GM23338 (cell line): ENCODE results near the gene CYP24A1. TPM values are rescaled to one million over a fixed set of nuclear protein-coding genes. Genes with fewer than 3 reads are reported as not detected.

Experiments
- ATAC-seq: fragments of 200-7000 bp; cut with Tn5 transposase; 3 replicates; pipeline ENCODE4 v1.9.1; 2020
- DNase-seq: peaks from one replicate; pipeline ENCODE4 v3.0.0-alpha.2; 2015; ENCODE audit warnings: low spot score
- H2AFZ ChIP-seq: fragments of 200-600 bp; sonication (generic); 2 replicates; pipeline ENCODE4 v1.8.0; 2016; ENCODE audit warnings: antibody characterized with exemption, mild to moderate bottlenecking, moderate library complexity
- H3F3A ChIP-seq: fragments of 200-600 bp; sonication (generic); replicated peaks from 2 replicates; pipeline ENCODE4 v1.8.0; 2017; ENCODE audit warnings: antibody characterized with exemption, mixed run types, low read depth
- H3K27ac ChIP-seq: fragments of 200-600 bp; sonication (generic); 2 replicates; pipeline ENCODE4 v1.6.1; 2016; ENCODE audit warnings: low read depth
- H3K27me3 ChIP-seq: fragments of 200-600 bp; sonication (generic); 2 replicates; pipeline ENCODE4 v1.8.0; 2016; ENCODE audit warnings: mild to moderate bottlenecking, mixed run types, moderate library complexity; ENCODE audit not compliant: insufficient read depth
- H3K36me3 ChIP-seq: fragments of 200-600 bp; sonication (generic); 2 replicates; pipeline ENCODE4 v1.8.0; 2016; ENCODE audit warnings: mild to moderate bottlenecking; ENCODE audit not compliant: insufficient read depth
- H3K4me1 ChIP-seq: fragments of 200-600 bp; sonication (generic); 2 replicates; pipeline ENCODE4 v1.8.0; 2016; ENCODE audit warnings: mild to moderate bottlenecking, moderate library complexity; ENCODE audit not compliant: insufficient read depth
- H3K4me2 ChIP-seq: fragments of 200-600 bp; sonication (generic); 2 replicates; pipeline ENCODE4 v1.7.1; 2017; ENCODE audit warnings: mixed run types
- H3K4me3 ChIP-seq: fragments of 200-600 bp; sonication (generic); 2 replicates; pipeline ENCODE4 v1.6.1; 2016; ENCODE audit warnings: mixed run types
- H3K79me2 ChIP-seq: fragments of 200-600 bp; sonication (generic); replicated peaks from 2 replicates; pipeline ENCODE4 v1.8.0; 2017; ENCODE audit warnings: mild to moderate bottlenecking; ENCODE audit not compliant: insufficient read depth
- H3K9me2 ChIP-seq: fragments of 200-600 bp; sonication (generic); 2 replicates; pipeline ENCODE4 v1.8.0; 2017; ENCODE audit not compliant: insufficient read depth
- H4K20me1 ChIP-seq: fragments of 200-600 bp; sonication (generic); replicated peaks from 2 replicates; pipeline ENCODE4 v1.8.0; 2017; ENCODE audit warnings: mild to moderate bottlenecking; ENCODE audit not compliant: insufficient read depth
- H3K27ac Mint-ChIP-seq: 2 replicates; pipeline ENCODE4 v1.8.0; 2020; ENCODE audit warnings: inconsistent platforms, mild to moderate bottlenecking, moderate library complexity, mixed read lengths
- H3K27me3 Mint-ChIP-seq: 3 replicates; pipeline ENCODE4 v1.8.0; 2022; ENCODE audit warnings: low read depth, mild to moderate bottlenecking, moderate library complexity, mixed read lengths, inconsistent platforms; ENCODE audit not compliant: insufficient read depth, poor library complexity
- H3K36me3 Mint-ChIP-seq: 3 replicates; pipeline ENCODE4 v1.8.0; 2021; ENCODE audit warnings: low read depth, mild to moderate bottlenecking, inconsistent platforms, moderate library complexity, mixed read lengths
- H3K4me1 Mint-ChIP-seq: 3 replicates; pipeline ENCODE4 v1.8.0; 2020; ENCODE audit warnings: mild to moderate bottlenecking, inconsistent platforms, mixed read lengths
- H3K4me3 Mint-ChIP-seq: 3 replicates; pipeline ENCODE4 v1.8.0; 2021; ENCODE audit warnings: moderate library complexity, mild to moderate bottlenecking, inconsistent platforms, mixed read lengths
- H3K9me3 Mint-ChIP-seq: 3 replicates; pipeline ENCODE4 v1.8.0; 2020; ENCODE audit warnings: moderate library complexity, mild to moderate bottlenecking, inconsistent platforms, mixed read lengths
- EZH2 ChIP-seq: fragments of 200-600 bp; sonication (generic); IDR thresholded peaks from one replicate; pipeline ENCODE4 v1.8.0; 2017; ENCODE audit warnings: antibody characterized with exemption, mild to moderate bottlenecking, low read depth; ENCODE audit not compliant: unreplicated experiment
- EZH2phosphoT487 ChIP-seq: fragments of 200-600 bp; sonication (generic); IDR thresholded peaks from one replicate; pipeline ENCODE4 v1.8.1; 2018; ENCODE audit warnings: antibody characterized with exemption; ENCODE audit not compliant: unreplicated experiment
- NANOG ChIP-seq: IDR thresholded peaks from 2 replicates; pipeline ENCODE4 v1.6.1; 2016; ENCODE audit warnings: antibody characterized with exemption, borderline replicate concordance
- STAT1 ChIP-seq: IDR thresholded peaks from one replicate; pipeline ENCODE4 v1.6.1; 2016; ENCODE audit warnings: antibody characterized with exemption; ENCODE audit not compliant: unreplicated experiment
- ZNF331 ChIP-seq: fragments of 250-450 bp; sonication (Bioruptor Pico); IDR thresholded peaks from 2 replicates; pipeline ENCODE4 v1.5.0; 2020; ENCODE audit warnings: low read depth, mild to moderate bottlenecking, moderate library complexity
- polyA plus RNA-seq: library from polyadenylated mRNA; unstranded; fragments of >200 nt; fragmentation: Nextera tagmentation; extraction: Ambion mirVana; gene quantifications from 2 replicates; pipeline ENCODE4 v1.2.1, GENCODE V29; 2016
- total RNA-seq: library from RNA; depleted of rRNA; stranded (reverse); fragments of >200 nt; shearing (Covaris generic); gene quantifications from 2 replicates; pipeline ENCODE4 v1.2.3, GENCODE V29; 2014
- TF ChIP-seq, protein P1 (sequence below): IDR thresholded peaks from one replicate; pipeline ENCODE4 v1.6.1; 2018; ENCODE audit warnings: antibody characterized with exemption; ENCODE audit not compliant: unreplicated experiment
- TF ChIP-seq, protein P2 (sequence below): IDR thresholded peaks from 2 replicates; pipeline ENCODE4 v1.6.1; 2016; ENCODE audit warnings: antibody characterized with exemption
- TF ChIP-seq, protein P3 (sequence below): fragments of 250-450 bp; sonication (Bioruptor Pico); IDR thresholded peaks from 2 replicates; pipeline ENCODE4 v1.5.0; 2020; ENCODE audit warnings: mild to moderate bottlenecking, moderate library complexity

The CYP24A1 gene
- total and polyA plus RNA-seq, 2 experiments from 2014 or later = 0.10 TPM; not detected in 1

DNA sequence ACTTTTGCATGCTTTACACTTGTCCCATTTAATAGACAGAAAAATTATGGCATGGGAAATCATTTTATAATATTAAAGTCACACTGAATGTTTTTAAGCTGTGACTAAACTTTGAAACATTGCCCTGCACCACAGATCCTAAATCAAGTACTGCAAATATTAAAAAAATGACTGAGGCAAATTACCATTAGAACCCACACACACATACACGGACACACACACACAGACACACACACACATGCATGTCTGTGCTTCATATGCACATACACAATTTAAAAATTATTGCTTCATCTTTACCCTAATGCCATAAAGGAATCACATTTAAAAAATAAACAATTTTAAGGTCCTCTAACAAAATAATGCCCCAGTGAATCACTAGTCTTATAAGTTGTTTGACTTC is 19.9 kb downstream of the CYP24A1 start (continued):
- TF ChIP-seq, protein P1, sequence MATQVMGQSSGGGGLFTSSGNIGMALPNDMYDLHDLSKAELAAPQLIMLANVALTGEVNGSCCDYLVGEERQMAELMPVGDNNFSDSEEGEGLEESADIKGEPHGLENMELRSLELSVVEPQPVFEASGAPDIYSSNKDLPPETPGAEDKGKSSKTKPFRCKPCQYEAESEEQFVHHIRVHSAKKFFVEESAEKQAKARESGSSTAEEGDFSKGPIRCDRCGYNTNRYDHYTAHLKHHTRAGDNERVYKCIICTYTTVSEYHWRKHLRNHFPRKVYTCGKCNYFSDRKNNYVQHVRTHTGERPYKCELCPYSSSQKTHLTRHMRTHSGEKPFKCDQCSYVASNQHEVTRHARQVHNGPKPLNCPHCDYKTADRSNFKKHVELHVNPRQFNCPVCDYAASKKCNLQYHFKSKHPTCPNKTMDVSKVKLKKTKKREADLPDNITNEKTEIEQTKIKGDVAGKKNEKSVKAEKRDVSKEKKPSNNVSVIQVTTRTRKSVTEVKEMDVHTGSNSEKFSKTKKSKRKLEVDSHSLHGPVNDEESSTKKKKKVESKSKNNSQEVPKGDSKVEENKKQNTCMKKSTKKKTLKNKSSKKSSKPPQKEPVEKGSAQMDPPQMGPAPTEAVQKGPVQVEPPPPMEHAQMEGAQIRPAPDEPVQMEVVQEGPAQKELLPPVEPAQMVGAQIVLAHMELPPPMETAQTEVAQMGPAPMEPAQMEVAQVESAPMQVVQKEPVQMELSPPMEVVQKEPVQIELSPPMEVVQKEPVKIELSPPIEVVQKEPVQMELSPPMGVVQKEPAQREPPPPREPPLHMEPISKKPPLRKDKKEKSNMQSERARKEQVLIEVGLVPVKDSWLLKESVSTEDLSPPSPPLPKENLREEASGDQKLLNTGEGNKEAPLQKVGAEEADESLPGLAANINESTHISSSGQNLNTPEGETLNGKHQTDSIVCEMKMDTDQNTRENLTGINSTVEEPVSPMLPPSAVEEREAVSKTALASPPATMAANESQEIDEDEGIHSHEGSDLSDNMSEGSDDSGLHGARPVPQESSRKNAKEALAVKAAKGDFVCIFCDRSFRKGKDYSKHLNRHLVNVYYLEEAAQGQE = no peak
- TF ChIP-seq STAT1 (no peak), EZH2phosphoT487 (no peak), EZH2 (no peak), NANOG (no peak)
- TF ChIP-seq, protein P2, sequence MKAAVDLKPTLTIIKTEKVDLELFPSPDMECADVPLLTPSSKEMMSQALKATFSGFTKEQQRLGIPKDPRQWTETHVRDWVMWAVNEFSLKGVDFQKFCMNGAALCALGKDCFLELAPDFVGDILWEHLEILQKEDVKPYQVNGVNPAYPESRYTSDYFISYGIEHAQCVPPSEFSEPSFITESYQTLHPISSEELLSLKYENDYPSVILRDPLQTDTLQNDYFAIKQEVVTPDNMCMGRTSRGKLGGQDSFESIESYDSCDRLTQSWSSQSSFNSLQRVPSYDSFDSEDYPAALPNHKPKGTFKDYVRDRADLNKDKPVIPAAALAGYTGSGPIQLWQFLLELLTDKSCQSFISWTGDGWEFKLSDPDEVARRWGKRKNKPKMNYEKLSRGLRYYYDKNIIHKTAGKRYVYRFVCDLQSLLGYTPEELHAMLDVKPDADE = no peak

DNA sequence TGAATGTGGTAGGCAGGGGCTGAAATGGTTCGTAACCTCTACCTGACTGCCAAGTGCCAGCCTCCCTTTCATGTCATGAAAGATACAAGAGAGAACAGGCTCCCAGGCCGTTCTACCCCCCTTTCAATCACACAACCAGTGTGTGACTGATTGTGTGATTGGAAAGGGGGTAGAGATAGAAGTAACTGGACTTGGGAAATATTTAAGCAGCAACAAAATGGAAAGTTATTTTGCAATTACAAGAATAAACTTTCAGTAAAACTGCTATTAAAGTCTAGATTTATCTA is 20.8 kb downstream of the CYP24A1 start:
- no peaks in the 10 kb centered on the region for H3K9me2 ChIP-seq
- ATAC-seq = no peak
- DNase-seq = no peak
- peaks cover 17% of the 10 kb centered on the region for H3K4me1 Mint-ChIP-seq
- H3K36me3 Mint-ChIP-seq = no peaks in the 10 kb centered on the region; the same call in 2 of the 3 replicates
- H3K79me2 ChIP-seq = no peaks in the 10 kb centered on the region
- peaks cover 6% of the 10 kb centered on the region for H3K4me1 ChIP-seq
- H4K20me1 ChIP-seq = no peaks in the 10 kb centered on the region
- H3K4me2 ChIP-seq = no peak overlapping the region
- H3K36me3 ChIP-seq = no peaks in the 10 kb centered on the region
- no peaks in the 10 kb centered on the region for H3F3A ChIP-seq
- TF ChIP-seq, protein P2 = no peak
- TF ChIP-seq EZH2 (no peak), NANOG (no peak), ZNF331 (CRISPR knock-in tag) (no peak)
- TF ChIP-seq, protein P3, sequence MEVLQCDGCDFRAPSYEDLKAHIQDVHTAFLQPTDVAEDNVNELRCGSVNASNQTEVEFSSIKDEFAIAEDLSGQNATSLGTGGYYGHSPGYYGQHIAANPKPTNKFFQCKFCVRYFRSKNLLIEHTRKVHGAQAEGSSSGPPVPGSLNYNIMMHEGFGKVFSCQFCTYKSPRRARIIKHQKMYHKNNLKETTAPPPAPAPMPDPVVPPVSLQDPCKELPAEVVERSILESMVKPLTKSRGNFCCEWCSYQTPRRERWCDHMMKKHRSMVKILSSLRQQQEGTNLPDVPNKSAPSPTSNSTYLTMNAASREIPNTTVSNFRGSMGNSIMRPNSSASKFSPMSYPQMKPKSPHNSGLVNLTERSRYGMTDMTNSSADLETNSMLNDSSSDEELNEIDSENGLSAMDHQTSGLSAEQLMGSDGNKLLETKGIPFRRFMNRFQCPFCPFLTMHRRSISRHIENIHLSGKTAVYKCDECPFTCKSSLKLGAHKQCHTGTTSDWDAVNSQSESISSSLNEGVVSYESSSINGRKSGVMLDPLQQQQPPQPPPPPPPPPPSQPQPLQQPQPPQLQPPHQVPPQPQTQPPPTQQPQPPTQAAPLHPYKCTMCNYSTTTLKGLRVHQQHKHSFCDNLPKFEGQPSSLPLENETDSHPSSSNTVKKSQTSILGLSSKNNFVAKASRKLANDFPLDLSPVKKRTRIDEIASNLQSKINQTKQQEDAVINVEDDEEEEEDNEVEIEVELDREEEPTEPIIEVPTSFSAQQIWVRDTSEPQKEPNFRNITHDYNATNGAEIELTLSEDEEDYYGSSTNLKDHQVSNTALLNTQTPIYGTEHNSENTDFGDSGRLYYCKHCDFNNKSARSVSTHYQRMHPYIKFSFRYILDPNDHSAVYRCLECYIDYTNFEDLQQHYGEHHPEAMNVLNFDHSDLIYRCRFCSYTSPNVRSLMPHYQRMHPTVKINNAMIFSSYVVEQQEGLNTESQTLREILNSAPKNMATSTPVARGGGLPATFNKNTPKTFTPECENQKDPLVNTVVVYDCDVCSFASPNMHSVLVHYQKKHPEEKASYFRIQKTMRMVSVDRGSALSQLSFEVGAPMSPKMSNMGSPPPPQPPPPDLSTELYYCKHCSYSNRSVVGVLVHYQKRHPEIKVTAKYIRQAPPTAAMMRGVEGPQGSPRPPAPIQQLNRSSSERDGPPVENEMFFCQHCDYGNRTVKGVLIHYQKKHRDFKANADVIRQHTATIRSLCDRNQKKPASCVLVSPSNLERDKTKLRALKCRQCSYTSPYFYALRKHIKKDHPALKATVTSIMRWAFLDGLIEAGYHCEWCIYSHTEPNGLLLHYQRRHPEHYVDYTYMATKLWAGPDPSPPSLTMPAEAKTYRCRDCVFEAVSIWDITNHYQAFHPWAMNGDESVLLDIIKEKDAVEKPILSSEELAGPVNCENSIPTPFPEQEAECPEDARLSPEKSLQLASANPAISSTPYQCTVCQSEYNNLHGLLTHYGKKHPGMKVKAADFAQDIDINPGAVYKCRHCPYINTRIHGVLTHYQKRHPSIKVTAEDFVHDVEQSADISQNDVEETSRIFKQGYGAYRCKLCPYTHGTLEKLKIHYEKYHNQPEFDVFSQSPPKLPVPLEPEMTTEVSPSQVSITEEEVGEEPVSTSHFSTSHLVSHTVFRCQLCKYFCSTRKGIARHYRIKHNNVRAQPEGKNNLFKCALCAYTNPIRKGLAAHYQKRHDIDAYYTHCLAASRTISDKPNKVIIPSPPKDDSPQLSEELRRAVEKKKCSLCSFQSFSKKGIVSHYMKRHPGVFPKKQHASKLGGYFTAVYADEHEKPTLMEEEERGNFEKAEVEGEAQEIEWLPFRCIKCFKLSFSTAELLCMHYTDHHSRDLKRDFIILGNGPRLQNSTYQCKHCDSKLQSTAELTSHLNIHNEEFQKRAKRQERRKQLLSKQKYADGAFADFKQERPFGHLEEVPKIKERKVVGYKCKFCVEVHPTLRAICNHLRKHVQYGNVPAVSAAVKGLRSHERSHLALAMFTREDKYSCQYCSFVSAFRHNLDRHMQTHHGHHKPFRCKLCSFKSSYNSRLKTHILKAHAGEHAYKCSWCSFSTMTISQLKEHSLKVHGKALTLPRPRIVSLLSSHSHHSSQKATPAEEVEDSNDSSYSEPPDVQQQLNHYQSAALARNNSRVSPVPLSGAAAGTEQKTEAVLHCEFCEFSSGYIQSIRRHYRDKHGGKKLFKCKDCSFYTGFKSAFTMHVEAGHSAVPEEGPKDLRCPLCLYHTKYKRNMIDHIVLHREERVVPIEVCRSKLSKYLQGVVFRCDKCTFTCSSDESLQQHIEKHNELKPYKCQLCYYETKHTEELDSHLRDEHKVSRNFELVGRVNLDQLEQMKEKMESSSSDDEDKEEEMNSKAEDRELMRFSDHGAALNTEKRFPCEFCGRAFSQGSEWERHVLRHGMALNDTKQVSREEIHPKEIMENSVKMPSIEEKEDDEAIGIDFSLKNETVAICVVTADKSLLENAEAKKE (CRISPR knock-in tag) = no peak
- no peaks in the 10 kb centered on the region for H3K9me3 Mint-ChIP-seq
- H3K27ac ChIP-seq = no peak overlapping the region
- no peak overlapping the region for H3K4me3 ChIP-seq
- H3K4me3 Mint-ChIP-seq = no peak overlapping the region
- H3K27ac Mint-ChIP-seq = no peak overlapping the region
- H3K27me3 ChIP-seq = no peaks in the 10 kb centered on the region
- H3K27me3 Mint-ChIP-seq = no peaks in the 10 kb centered on the region
- H2AFZ ChIP-seq = no peak overlapping the region
